HuH-7.5 (cell line): Measurements from ENCODE around the gene MUC5B.
"Not testable (repeated sequence)": the region's sequence is repeated elsewhere in the genome, so short reads cannot be mapped to it uniquely, and the experiment has no call there.

Experiments
- DNase-seq: peaks from one replicate; pipeline ENCODE4 v3.0.0; 2011; ENCODE audit warnings: low spot score

MUC5B gene

GRCh38 chr11:1202776-1203504 is 19.9 kb upstream of the MUC5B start:
- peak; percentile 91 for DNase-seq

- DNase-seq = no peak
Measured at GRCh38 chr11:1203505-1204271, 19.2 kb upstream of the MUC5B start.

- DNase-seq = no peak
Measured at GRCh38 chr11:1204381-1205101, 18.3 kb upstream of the MUC5B start.

GRCh38 chr11:1205121-1205986 is 17.5 kb upstream of the MUC5B start:
- DNase-seq = no peak

- DNase-seq = no peak
Measured at GRCh38 chr11:1205987-1206331, 16.9 kb upstream of the MUC5B start.

- DNase-seq = no peak
Measured at GRCh38 chr11:1206391-1207271, 16.2 kb upstream of the MUC5B start.

- DNase-seq = no peak
Measured at GRCh38 chr11:1207401-1208143, 15.3 kb upstream of the MUC5B start.

GRCh38 chr11:1208144-1208393 is 14.8 kb upstream of the MUC5B start:
- no peak for DNase-seq

- DNase-seq = no peak
Measured at GRCh38 chr11:1208394-1209261, 14.2 kb upstream of the MUC5B start.

- DNase-seq = no peak
Measured at GRCh38 chr11:1209371-1210057, 13.4 kb upstream of the MUC5B start.

- DNase-seq = no peak
Measured at GRCh38 chr11:1211838-1212237, 11.0 kb upstream of the MUC5B start.

- DNase-seq = not testable (repeated sequence)
Measured at GRCh38 chr11:1215826-1216225, 7.0 kb upstream of the MUC5B start.

GRCh38 chr11:1217151-1217550 is 5.7 kb upstream of the MUC5B start:
- DNase-seq = no peak

- no peak for DNase-seq
Measured at GRCh38 chr11:1218256-1218787, 4.5 kb upstream of the MUC5B start.

- no peak for DNase-seq
Measured at GRCh38 chr11:1218788-1219445, 3.9 kb upstream of the MUC5B start.

GRCh38 chr11:1219446-1219833 is 3.4 kb upstream of the MUC5B start:
- DNase-seq = peak; percentile 11

GRCh38 chr11:1219834-1220815 is 2.7 kb upstream of the MUC5B start:
- peak; percentile 18 for DNase-seq
